GM19452 (cell line): ENCODE results near the gene C9orf72.
A peak's percentile ranks its signal among the peaks of the same experiment; 100 is the strongest.
"Not testable (repeated sequence)": the region's sequence is repeated elsewhere in the genome, so short reads cannot be mapped to it uniquely, and the experiment has no call there.

Experiments used
- ATAC-seq: cut with Tn5 transposase; IDR thresholded peaks from one replicate; pipeline ENCODE4 v1.9.1; 2021; ENCODE audit not compliant: unreplicated experiment

The C9orf72 gene

DNA sequence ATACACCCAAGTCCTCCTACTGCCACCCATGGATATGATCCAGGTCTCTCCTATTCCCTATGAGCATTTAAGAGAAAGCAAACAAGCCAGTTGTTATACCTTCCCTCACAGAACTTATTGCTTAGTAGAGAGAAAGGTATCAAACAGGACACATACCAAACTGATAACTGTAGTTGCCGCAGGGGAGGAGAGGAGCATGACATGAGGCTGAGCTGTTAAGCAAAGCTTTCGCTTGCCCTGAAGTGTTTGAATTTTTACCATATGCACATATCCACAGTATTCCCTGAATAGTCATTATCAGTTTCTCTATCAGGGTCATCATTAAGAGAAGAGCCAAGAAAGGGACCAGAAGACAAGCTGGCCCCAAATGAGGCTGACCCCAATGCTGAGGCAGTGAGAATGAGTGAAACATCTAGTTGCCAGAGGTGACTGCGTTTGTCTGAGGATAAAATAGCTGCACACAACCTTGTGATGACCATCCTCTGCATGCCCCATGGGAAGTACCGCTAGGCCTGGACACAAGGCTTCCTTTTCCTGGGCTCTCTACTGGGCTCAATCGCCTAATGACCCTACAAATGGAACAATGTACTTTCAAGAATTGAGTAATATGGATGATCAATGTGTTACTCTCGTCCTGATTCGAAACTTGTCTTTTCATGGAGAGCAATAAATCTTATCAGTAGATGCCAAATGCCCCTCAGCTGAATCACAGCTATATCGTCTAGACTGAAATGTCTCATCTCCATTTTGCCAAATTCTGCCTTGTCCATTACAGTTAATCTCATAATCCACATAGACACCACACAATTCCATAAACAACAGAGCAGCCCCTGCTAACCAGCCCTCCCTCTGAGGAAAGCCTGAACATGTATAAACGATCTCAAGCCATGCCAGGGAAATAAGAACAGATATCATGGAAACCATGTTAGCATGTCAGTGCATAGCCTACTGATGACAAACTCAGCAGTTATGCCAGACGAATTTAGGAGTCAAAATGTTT lies 53.5 kb downstream of the C9orf72 start:
- no peak for ATAC-seq

DNA sequence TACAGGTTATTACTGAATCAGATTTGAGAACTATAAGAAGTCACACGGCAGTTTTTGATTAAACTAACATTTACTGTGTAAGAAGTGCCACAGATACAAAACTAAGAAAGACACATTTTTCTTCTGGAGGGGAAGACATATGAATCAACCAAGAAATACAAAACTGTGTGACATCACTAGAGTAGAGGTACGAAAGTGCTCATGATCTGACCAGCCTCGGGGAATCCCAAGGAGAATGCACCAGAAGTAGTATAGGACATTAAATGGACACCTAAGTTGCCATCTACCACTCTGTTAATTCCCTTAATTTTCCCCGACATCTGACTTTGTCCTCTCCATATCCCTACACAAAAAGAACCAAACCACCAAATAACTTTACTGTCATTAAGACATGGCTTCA lies 54.5 kb downstream of the C9orf72 start:
- no peak for ATAC-seq

DNA sequence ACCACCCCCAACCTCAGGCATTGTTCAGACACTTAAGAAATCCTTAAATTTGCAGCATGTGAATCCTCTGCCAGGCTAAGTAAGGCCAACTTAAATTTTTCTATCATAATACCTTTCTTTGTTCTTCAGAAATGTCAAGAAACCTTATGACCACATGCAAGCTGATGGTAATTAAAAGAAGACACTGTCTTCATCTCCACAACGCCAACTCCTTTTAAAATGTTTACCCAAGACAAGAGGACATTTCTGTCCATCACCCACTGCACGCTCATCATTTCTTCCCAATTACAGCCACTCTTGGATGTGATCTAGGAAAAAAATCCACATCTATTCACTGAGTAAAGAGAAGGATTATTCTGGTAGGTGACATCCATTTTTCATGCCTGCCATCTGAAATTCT lies 55.3 kb downstream of the C9orf72 start:
- ATAC-seq = no peak

DNA sequence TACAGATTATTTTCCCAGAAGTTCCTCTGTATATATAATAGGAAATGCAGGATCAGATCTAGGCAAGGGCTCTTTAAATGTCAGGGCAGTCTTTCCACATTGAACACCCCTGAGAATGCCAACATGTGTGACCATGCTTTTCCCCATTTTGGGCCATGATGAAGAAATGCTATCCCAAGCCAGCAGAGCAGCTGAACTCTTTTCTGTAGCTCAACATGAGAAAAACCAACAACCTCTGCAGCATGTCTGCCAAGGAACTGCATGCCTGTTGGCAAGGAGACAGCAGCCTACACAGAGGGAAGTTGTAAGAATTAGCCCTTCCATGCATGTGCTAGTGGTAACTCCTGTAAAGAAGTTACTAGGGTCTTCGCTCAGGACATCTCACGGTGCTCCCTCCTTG lies 58.7 kb downstream of the C9orf72 start:
- ATAC-seq = no peak

DNA sequence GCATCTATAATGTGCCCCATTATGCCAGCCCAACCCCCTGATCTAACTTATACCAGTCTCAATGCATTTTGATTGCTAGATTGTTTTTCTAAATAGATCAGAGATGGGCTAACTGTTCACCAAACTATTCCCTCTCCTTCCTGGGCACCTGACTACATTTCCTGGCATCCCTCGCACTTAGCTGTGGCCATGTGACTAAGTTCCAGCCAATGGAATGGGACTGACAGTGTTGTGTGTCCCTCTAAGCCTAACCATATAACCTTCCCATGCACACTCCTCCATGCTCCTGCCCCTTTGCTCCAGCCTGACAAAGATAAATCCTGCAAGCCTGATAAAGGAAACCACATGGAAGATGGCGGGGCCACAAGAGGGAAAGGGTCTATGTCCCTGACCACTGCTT lies 61.5 kb downstream of the C9orf72 start:
- ATAC-seq = no peak

DNA sequence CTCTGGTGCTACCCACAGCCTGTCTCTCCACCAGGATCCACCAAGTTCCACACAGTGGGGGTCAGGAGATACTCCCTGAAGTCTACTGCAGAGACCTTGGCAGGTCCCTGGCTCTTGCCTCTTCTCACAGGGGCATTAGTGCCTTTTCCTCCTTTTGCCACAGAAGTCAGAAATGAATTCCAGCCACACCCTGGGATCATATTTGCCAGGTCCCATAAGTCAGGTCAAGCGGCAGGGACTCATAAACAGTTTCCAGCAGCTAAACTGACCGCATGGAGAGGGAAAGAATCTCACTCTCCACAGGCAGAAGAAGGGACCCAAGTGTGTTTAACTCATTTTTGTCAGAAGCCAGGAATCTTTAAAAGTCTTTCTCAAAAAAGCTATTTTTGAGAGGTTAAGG lies 62.5 kb downstream of the C9orf72 start:
- no peak for ATAC-seq

DNA sequence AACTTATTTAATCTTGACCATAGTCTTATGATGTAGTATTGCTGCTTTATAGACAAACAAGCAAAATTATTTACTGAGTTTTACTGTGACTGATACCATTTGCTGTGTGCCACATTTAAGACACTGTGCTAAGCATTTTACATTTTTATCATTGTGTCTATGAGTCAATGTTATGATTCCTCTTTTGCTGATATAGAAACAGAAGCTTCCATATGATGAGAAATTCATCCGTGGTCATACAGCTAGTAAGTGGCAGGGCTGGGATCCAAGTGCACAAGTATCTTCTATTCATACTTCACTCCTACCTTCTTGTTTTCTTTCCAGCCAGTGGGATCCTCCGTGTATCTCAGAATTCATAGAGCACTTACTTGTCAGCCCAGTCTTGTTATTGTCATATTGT lies 66.3 kb downstream of the C9orf72 start:
- no peak for ATAC-seq

DNA sequence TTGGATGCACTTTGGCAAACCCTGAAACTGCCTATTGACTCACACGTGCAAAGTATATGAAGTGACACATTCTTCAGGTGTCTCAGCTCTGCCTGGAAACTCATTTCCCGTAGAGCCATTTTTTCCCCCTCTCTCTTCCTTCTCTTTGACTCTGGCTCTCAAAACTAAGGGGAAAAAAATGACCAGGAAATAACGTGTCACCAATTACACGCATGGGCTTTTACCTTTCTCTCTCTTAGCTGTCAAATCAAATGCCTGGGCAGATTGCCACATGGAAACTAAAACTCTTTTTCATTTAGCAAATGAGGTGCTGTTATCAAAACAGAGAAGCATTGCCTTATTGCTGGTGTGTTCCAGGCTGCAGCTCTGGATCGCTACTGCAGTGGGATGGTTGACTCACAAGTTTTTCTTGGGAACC lies 67.5 kb downstream of the C9orf72 start:
- ATAC-seq = no peak

DNA sequence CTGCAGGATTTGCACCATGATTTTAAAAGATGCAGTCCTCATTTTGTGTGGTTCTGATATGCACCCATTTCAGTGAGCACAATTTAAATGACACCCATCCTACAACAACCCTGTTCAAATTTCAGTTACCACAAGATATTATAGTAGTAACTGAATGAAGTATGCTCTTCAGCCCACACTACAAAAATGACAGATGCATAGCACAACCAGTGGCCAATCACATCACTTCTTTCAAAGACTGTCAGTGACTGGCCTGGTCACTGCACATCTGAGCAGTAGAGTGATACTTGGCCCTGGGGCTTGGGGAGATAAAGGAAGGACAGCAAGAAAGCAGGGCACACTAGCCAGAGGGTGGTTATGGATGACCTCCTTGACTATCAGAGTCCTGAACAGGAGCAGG lies 69.0 kb downstream of the C9orf72 start:
- no peak for ATAC-seq

DNA sequence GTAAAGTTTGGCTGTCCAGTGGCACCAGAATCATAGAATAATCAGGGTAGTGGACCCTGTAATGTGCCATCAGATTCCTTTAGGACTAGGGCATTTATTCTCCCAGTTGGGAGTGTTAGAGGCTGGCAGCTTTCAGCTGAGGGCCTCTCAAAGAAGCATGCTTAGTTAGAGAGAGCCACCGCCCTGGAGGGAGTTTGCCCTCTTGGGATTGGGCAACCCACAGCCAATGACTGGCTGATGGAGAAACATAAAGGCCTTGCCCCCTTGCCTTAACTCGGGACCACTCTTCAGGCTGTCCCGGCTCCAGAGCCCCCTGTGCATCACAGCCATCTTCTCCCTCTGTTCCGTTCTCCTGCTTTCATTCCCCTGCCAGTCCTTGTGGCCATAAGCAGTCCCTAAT lies 69.7 kb downstream of the C9orf72 start:
- no peak for ATAC-seq

DNA sequence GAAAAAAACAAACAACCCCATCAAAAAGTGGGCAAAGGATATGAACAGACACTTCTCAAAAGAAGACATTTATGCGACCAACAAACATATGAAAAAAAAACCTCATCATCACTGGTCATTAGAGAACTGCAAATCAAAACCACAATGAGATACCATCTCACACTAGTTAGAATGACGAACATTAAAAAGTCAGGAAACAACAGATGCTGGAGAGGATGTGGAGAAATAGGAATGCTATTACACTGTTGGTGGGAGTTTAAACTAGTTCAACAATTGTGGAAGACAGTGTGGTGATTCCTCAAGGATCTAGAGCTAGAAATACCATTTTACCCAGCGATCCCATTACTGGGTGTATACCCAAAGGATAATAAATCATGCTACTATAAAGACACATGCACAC lies 72.4 kb downstream of the C9orf72 start:
- ATAC-seq = not testable (repeated sequence)

DNA sequence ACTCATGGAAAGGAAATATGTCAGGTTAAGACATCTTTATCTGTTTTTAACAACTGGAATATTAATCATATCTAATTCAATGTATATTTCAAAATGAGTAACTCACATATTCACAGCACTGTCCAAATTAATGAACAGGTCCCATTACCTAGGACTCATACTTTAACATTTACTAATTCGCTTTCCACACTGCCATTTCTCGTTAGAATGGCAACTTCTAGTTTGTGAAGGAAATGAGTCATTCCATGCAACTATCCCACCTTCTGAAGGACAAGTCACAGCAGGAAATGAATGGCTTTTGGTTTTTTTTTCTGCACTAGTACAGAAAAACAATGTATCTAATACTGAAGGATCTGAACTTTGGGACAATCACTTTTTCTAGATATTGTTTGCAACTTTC lies 73.8 kb downstream of the C9orf72 start:
- peak; percentile 71 for ATAC-seq

DNA sequence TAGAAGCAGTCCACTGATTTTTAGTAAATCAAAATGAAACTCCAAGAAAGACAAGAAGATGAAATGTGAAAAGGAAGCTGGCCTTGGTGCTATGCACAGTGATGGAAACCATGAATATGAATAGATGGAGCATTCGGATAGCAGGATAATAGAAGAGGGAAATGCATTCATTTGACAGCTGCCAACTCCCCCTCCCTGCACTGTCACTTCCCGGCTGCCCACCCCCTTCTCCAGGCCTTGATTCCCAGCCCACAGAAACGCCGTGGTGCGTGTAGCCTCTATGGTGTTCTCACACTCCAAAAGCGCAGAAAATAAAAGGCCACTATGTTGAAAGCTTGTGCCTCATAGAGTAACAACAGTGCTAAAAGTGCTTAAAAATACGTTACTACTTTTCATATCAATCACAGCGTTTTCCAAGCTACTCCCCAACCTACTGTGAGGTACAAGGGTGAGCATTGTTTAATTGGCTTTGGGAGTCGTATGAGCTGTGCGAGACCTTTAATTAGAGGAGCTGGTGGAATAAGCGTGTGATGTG lies 75.3 kb downstream of the C9orf72 start:
- ATAC-seq = no peak
